Measurements from ENCODE around the gene SLC25A36. TPM values are rescaled to one million over a fixed set of nuclear protein-coding genes. Genes with fewer than 3 reads are reported as not detected.
A peak's percentile ranks its signal among the peaks of the same experiment; 100 is the strongest.
"Not testable (repeated sequence)": the region's sequence is repeated elsewhere in the genome, so short reads cannot be mapped to it uniquely, and the experiment has no call there.

The SLC25A36 gene
- total RNA-seq, 1 experiment from 2014 or later: 78.4 TPM

DNA sequence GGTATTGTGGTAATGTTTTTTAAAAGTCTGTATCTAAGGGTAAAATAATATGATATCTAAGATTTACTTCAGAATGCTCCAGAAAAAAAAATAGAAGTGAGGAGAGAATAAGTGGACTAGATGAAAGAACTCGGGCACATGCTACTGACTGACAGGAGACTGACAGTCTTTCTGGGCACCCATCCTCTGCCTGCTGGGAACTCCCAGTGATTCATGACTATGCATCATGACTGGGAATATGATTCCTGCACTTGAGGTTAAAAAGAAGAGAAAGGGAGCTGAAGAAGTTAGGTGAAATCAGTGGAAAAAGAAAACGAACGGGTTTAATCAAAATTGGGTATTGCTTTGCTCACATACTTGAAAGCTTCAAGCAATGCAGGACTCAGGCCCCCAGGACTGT, 73.8 kb downstream of the SLC25A36 start:
- ChIA-PET CTCF (interaction anchor here (1.0 to 1.5 kb wide), 2 partner anchors 32 to 99 kb away, joined by 3 read pairs; no protein-coding TSS in a partner anchor), POLR2A (no interaction called here)
- ATAC-seq: no peak
- DNase-seq (ENCODE audit: low spot score): no peak
- peaks cover 24% of the 10 kb centered on the region for H3K4me1 Mint-ChIP-seq
- TF ChIP-seq, protein P1, sequence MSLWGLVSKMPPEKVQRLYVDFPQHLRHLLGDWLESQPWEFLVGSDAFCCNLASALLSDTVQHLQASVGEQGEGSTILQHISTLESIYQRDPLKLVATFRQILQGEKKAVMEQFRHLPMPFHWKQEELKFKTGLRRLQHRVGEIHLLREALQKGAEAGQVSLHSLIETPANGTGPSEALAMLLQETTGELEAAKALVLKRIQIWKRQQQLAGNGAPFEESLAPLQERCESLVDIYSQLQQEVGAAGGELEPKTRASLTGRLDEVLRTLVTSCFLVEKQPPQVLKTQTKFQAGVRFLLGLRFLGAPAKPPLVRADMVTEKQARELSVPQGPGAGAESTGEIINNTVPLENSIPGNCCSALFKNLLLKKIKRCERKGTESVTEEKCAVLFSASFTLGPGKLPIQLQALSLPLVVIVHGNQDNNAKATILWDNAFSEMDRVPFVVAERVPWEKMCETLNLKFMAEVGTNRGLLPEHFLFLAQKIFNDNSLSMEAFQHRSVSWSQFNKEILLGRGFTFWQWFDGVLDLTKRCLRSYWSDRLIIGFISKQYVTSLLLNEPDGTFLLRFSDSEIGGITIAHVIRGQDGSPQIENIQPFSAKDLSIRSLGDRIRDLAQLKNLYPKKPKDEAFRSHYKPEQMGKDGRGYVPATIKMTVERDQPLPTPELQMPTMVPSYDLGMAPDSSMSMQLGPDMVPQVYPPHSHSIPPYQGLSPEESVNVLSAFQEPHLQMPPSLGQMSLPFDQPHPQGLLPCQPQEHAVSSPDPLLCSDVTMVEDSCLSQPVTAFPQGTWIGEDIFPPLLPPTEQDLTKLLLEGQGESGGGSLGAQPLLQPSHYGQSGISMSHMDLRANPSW (CRISPR knock-in tag; conservative IDR thresholded peaks at IDR 0.05; ENCODE audit: low read depth): no peak
- H3K27me3 Mint-ChIP-seq (ENCODE audit: low read depth): peaks cover 3% of the 10 kb centered on the region; the same call in 1 of the 2 replicates
- peaks cover 20% of the 10 kb centered on the region for H3K9me3 Mint-ChIP-seq
- H3K27ac Mint-ChIP-seq: no peak overlapping the region
- peaks cover 5% of the 10 kb centered on the region for H3K36me3 Mint-ChIP-seq
- no peak overlapping the region for H3K4me3 Mint-ChIP-seq

DNA sequence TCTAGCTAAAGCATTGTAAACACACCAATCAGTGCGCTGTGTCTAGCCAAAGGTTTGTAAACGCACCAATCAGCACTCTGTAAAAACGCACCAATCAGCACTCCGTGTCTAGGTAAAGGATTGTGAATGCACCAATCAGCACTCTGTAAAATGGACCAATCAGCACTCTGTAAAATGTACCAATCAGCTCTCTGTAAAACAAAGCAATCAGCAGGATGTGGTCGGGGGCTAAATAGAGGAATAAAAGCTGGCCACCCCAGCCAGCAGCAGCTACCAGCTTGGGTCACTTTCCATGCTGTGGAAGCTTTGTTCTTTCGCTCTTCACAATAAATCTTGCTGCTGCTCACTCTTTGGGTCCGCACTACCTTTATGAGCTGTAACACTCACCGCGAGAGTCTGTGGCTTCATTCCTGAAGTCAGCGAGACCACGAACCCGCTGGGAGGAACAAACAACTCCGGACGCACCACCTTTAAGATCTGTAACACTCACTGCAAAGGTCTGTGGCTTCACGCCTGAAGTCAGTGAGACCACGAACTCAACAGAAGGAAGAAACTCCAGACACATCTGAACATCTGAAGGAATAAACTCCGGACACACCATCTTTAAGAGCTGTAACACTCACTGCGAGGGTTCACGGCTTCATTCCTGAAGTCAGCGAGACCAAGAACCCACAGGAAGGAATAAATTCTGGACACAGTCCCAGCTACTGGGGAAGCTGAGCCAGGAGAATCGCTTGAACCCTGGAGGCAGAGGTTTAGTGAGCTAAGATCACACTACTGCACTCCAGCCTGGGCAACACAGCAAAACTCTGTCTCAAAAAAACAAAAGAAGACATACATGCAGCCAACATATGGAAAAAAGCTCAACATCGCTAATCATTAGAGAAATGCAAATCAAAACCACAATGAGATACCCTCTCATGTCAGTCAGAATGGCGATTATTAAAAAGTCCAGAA, 76.0 kb downstream of the SLC25A36 start:
- ATAC-seq; H3K27ac Mint-ChIP-seq; H3K27me3 Mint-ChIP-seq (ENCODE audit: low read depth); POLR2A ChIA-PET; DNase-seq (ENCODE audit: low spot score); H3K36me3 Mint-ChIP-seq; H3K4me3 Mint-ChIP-seq: not testable (repeated sequence)
- Mint-ChIP-seq H3K9me3 (peaks cover 20% of the 10 kb centered on the region), H3K4me1 (peaks cover 12% of the 10 kb centered on the region)
- CTCF ChIA-PET: interaction anchor here (1.3 kb wide), 1 partner anchor 88 kb away, joined by 3 read pairs; no protein-coding TSS in a partner anchor

DNA sequence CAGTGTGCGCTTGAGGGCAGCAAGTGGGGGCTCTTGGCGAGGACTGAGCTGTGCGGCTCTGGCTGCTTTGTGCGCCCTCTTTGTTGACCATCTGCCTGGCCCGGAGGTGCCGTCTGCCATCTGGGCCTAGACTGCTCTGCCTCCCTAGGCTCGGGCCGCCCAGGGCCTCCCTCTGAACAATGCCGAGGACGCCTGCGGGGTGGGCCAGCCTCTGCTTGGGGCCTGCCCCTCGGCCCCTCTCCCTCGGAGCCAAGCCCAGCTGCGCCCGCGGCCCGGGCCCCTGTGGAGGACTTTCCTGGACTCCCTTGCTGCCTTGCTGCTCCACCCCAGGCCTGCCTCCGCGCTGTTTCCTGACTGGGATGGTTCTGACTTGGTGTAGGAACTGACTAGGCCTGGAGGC, 77.6 kb downstream of the SLC25A36 start:
- CTCF ChIA-PET: no interaction called here
- TF ChIP-seq MYBL2 (CRISPR knock-in tag; IDR thresholded peaks at IDR 0.05): no peak
- no peak for TF ChIP-seq ZNF263 (CRISPR knock-in tag; IDR thresholded peaks at IDR 0.05; ENCODE audit: low read depth)
- TF ChIP-seq ZNF317 (CRISPR knock-in tag; IDR thresholded peaks at IDR 0.05; ENCODE audit: borderline replicate concordance, low read depth): no peak
- TF ChIP-seq, protein P1 (CRISPR knock-in tag; conservative IDR thresholded peaks at IDR 0.05; ENCODE audit: low read depth): no peak
- no peak for TF ChIP-seq GABPB1 (CRISPR knock-in tag; IDR thresholded peaks at IDR 0.05)
- TF ChIP-seq RELA (CRISPR knock-in tag; IDR thresholded peaks at IDR 0.05; ENCODE audit: borderline replicate concordance): no peak
- no peak for TF ChIP-seq SMAD4 (CRISPR knock-in tag; IDR thresholded peaks at IDR 0.05)
- no peak for TF ChIP-seq TEAD1 (CRISPR knock-in tag; IDR thresholded peaks at IDR 0.05)
- TF ChIP-seq, protein P2, sequence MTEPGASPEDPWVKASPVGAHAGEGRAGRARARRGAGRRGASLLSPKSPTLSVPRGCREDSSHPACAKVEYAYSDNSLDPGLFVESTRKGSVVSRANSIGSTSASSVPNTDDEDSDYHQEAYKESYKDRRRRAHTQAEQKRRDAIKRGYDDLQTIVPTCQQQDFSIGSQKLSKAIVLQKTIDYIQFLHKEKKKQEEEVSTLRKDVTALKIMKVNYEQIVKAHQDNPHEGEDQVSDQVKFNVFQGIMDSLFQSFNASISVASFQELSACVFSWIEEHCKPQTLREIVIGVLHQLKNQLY (CRISPR knock-in tag; IDR thresholded peaks at IDR 0.05): no peak
- TF ChIP-seq, protein P3, sequence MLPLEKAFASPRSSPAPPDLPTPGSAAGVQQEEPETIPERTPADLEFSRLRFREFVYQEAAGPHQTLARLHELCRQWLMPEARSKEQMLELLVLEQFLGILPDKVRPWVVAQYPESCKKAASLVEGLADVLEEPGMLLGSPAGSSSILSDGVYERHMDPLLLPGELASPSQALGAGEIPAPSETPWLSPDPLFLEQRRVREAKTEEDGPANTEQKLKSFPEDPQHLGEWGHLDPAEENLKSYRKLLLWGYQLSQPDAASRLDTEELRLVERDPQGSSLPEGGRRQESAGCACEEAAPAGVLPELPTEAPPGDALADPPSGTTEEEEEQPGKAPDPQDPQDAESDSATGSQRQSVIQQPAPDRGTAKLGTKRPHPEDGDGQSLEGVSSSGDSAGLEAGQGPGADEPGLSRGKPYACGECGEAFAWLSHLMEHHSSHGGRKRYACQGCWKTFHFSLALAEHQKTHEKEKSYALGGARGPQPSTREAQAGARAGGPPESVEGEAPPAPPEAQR (CRISPR knock-in tag; IDR thresholded peaks at IDR 0.05): no peak
- H3K4me1 Mint-ChIP-seq: peaks cover 4% of the 10 kb centered on the region
- no peak overlapping the region for H3K4me3 Mint-ChIP-seq
- ATAC-seq (peak; percentile 39), DNase-seq (ENCODE audit: low spot score) (peak; percentile 17)
- peaks cover 3% of the 10 kb centered on the region; the same call in 1 of the 2 replicates for H3K27me3 Mint-ChIP-seq (ENCODE audit: low read depth)
- peaks cover 5% of the 10 kb centered on the region for H3K36me3 Mint-ChIP-seq
- peaks cover 20% of the 10 kb centered on the region for H3K9me3 Mint-ChIP-seq
- POLR2A ChIA-PET: no interaction called here
- H3K27ac Mint-ChIP-seq: no peak overlapping the region
